Right lung (tissue), 5 donors: ENCODE data around the gene CTIF. TPM values are rescaled to one million over a fixed set of nuclear protein-coding genes. Genes with fewer than 3 reads are reported as not detected.

Experiments
- DNase-seq, 2 donors: peaks; one replicate each; pipeline ENCODE4 v3.0.0-alpha.2; 2013
- polyA plus RNA-seq, 5 donors: library from polyadenylated mRNA; unstranded; fragments of 120-200 nt; gene quantifications; one replicate each; pipeline versions ENCODE4 v1.2.1 to v1.2.3, GENCODE V29; 2013; ENCODE audit warnings: inconsistent platforms in 1 of 5, low replicate concordance in 1 of 5; ENCODE audit not compliant: insufficient read length in 5 of 5, insufficient read depth in 1 of 5

Gene CTIF
- polyA plus RNA-seq, 5 donors: 21.9 to 37.3 (median 32.3) TPM

DNA sequence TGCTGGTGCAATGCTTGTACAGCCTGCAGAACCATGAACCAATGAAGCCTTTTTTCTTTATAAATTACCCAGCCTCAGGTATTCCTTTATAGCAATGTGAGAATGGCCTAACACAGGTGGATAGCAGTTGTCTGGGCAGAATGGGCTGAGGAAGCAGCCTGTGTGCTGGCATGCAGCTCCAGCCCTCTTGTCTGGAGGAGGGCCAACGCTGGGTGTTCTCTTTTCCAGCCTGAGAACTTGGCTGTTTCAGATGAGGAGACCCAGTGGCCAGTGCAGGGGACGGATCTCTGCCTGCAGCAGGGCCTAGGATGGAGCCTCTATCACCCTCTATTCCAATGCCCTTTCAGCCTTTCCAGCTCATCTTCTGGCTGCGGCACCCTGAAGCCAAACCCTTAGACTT is 58.8 kb downstream of the CTIF start:
- DNase-seq: no peak

DNA sequence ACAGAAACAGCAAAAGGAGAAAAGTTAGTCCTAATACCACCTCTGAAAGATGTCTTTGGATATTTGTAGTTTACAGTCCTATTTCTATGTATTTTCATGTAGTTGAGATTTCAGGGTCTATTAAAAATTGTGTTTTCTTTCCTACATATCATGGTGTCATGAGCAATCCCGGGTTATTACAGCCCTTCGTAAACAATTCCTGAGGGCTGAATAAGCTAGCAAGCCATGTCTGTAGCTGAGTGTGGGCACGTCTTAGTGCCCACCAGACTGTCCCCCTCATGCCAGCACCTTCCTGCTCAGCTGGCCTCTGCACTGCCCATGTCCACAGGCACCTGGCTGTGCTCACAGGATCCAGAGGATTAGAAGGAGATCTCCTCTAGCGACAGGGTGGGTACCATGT is 60.6 kb downstream of the CTIF start:
- no peak for DNase-seq

DNA sequence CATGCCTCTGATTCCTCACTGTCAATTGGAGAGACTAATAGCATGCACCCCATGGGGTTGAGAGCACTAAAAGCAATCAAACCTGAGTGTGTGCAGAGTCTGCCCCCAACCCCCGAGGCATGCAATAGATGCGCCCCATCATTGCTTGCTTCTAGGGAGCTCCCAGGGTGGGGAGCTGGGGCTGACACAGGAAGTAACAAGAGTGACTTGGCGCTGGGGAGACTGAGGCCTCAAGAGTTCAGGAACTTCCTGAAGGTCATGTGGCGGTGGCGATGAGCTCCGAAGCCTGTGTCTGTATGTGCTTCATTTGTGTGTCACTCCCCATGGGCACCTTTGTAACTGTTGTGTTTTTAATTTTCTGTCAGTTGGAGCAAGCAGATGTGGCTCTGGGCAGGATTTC is 61.2 kb downstream of the CTIF start:
- DNase-seq: no peak

DNA sequence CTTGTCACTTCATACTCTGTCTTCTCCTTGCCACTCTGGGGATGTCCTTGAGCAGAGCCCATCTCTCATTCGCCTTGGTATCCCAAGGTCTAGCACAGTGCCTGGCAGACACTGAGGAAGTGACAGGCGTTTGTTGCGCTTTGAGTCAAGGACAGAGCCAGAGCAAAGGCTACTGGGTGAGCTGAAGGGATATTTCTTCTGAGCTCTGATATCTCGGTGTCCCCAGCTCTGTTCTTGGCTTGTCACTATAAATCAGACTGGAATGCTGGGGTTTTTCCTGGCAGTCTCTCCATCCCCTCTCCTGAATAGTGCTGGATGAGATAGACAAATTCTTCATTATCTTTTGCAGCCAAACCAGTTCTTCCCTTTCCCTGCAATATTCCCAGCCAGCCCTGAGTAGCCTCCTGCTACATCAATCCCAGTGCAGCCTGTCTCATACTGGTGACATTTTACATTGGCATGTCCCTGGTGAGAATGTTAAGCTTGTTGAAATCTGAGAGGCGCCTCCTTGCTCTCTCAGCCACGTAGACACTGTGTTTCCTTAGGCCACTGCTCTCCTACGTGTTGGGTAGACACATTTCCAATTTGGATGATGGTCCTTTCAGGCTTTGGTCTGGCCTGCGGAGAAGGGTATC is 61.7 kb downstream of the CTIF start:
- DNase-seq: no peak

DNA sequence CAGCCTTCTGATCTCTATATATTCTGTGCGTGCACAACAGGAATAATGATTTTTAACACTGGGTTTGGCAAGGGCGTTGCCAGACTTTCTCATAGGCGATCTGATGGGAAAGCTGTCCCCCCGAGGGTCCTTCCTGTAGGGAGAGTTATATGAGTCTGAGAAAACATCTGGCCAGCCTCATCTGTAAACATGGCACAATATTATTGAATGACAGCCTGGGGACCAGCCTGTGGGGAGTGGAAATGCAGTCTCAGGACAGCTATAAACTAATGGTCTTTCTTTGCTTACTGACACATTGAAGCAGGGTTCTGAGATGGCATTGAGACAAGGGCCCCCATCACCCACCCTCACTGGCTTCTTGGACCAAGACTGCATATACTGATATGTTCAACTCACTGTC is 62.5 kb downstream of the CTIF start:
- DNase-seq: no peak

DNA sequence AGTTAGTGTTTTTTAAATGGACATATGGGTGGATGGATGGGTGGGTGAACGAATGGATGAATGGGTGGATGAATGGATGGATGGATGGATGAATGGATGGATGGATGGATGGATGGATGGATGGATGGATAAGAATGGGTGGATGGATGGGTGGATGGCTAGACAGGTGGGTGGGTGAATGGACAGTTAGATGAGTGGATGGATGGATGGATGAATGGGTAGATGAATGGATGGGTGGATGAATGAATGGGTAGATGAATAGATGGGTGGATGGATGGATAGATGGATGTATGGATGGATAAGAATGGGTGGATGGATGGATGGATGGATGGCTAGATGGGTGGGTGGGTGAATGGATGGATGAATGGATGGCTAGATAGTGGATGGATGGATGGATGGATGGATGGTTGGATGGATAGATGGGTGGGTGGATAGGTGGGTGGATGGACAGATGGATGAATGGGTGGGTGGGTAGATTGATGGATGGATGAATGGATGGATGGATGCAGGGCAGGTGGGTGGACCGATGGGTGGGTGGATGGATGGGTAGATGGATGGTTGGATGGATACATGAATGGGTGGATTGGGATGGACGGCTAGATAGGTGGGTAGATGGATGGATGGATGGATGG is 64.0 kb downstream of the CTIF start:
- DNase-seq: no peak

DNA sequence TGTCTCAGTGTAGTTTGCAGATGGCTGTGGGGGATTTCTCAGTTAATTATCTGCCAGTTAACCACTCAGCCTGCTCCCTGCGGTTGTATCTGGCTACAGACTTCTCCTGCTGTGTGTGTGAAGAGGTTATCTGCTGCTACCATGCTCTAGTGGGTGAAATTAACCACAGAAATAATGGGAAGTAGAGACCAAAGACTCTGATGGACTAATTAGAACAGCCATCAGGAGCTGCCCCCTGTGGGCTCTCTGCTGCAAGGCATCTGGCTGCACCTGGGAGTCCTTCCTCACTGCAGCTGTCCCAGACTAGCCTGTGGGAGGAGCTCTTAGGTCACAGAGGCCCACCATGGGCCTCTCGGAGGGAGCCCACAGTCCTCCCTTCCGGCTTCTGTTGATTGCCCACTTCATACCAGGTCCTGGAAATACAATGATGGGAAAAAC is 66.6 kb downstream of the CTIF start:
- DNase-seq: no peak

DNA sequence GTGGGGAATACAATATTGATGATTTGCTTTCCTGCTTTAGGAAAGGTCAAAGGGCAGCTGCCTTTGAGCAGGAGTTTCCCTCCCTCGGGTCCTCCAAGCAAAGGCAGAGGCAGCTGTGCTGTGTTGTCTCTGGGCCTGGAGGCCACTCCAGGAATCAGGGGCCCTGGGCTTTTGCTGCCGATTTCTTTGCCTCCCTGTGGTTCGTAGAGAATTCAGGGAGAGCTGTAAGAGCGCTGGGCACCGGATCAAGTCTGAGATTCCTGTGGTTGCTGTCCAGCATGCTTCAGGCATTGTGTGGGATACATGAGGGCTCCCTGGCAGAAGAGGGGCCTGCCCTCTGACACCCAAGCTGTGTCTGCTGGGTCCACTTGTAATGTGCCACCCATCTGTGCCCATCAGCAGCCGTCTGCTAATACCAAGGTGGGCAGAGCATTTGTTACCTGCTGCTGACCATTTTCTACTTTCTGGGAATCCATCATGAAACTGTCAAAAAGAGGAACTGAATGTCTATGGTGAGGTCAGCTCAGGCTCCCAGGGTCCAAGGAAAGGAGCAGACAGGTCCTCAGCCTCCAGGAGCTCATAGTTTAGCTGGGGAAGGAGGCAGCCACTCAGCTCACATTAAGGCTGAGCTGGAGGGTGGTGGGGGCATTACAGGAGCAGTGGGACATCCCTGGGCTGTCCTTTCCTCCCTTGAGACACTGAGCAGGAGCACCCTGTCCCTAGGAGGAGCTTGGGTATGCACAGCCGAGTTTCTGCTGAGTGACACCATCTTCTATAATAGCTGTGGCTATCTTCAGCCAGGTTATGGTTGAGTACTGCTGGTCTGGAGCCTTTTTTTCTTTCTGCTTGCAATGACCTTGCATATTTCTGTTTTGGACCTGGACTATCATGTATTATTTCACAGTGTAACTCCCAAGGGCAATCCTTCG is 68.5 kb downstream of the CTIF start:
- DNase-seq: peak; percentile 40

DNA sequence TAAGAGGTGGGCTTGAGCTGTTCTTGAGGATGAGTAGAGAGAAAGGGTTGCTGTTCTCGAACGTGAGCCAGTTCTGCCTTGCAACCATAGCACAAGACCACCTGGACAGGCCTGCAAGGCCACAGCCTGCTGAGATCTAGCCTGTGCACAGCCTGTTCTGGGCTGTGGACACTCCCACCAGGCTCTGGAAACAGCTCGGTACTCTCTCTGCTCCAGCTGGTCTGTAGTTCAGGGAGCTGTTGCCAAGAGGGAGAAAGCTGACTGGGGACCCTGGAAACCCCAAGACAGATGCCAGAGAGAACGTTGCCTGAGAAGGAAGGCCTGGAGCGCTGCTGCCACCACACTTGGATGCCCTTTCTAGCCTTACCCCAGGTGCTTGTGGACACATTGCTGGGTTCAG is 69.8 kb downstream of the CTIF start:
- DNase-seq: no peak

DNA sequence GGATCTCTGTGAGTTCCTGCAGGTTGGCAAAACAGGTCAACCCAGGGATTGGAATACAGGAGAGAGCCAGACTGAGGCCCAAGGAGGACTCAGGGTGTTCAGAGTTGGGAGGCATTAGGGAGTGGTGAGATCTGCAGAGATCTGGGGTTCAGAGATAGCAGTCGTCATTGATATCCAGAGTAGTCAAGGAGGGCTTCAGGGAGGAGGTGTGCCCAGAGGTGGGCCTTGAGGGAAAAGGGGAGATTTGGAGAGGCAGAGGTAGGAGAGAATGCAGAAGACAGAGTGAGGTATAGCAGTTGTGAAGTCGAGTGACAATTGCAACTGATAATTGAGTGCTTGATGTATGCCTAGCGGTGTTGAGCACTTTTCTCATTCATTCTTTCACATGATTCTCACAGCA is 70.3 kb downstream of the CTIF start:
- DNase-seq: no peak

DNA sequence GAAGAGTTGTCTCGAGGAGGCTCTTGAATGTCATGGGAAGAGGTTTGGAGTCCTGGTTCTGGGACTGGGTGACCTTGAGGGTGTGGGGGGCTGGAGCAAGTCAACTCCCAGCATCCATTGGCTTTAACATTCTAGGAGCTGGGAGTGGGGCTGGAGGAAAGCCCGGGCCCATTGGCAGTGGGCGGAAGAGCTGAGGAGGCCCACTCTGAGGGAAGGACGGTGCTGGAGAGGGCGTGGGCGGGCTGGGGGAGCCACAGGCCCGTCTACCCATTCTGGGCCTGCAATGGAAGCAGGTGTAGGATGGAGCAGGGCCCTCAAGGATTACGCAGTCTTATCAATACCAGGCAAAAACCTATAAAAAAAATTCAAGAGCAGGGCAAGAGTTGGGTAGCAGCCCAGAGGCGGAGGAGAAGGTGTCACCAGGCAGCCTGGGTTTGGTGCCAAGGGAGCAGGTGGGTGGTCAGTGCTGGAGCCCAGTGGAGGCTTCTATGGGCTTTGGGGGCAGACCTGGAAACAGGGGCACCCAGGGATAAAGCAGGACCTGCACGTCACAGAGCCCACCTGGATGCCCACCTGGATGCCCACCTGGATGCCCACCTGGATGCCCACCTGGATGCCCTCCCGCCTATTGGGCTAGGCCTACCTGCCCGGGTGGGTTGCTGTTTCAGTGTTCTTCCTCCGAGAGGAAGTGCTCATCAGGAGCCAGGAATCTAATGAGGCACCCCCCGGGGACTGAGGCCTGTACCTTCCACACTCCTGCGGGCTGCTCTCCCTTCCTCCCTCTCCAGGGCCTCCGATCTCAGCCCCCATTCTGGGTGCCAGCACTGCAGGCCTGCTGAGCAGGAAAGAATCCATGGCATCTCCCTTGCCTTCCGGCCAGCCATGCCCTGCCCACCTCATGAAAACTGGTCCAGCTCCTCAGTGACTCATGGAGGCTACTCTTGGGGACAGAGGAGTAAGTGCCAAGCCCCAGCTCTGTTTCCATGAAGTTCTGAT is 71.3 kb downstream of the CTIF start:
- DNase-seq: no peak

DNA sequence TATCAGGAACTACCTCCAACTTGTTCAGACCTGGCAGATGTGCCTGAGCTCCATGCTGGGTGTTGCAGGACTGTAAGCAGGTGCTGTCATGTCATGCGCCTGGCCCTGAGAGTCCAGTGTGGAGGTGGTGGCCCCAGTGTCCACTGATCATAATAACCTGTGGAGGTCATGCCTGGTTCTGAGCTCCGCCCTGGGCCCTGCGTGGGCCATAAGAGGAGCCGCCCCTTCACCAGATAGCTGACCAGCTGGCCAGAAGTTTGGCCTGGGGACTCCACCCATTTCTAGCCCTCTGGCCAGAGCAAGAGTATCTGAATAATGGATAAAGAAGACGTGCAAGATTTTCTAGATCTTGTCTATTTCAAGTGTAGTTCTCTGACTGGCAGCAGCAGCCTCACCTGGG is 72.4 kb downstream of the CTIF start:
- no peak for DNase-seq

DNA sequence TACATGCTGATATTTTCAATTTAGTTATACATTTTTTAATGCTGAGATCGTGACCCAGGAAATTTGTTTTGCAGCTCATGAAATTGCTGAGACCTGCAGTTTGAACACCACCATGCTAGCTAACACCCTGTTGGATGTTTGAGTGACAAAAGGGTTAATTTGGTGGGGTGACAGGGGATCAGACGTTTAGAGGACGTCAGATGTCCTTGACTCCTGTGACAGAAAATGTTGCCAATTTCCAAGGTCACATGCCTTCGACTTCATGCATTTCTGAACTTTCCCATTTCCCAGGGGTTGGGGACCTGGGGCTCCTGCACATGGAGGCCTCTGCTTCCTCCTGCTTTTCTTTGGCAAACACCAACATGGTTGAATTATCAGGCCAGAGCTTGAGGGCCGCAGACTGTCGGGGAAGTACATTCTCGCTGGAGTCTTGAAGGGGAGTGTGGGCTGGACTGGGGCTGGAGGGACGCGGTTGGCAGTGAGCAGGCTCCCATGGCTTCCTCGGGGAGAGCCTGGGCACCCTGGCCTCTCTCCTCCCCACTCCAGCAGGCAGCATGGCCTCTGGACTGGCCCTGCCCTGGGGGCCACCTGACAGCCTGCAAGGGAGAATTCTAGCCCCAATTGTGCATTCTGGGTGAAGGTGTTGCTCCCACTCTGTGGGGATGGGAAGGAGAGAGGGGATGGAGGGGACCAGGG is 73.1 kb downstream of the CTIF start:
- no peak for DNase-seq

DNA sequence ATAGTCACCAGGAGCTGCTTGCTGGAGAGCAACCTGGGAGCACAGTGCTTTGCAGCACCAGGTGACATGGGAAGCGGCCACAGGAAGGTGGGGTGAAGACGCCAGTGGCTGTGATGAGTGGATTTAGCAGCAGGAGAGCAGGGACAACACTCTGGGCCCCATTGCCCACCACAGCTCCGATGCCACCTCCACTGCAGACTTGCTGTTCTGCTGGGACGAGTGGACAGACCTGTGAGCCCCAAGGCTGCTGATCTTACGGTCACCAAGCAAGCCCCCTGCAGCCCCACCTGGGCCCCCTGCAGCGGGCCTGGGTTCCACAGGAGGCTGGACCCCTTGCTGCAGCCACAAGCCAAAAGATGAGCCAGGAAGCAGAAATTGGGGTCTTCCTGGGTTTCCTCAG is 73.7 kb downstream of the CTIF start:
- DNase-seq: no peak

DNA sequence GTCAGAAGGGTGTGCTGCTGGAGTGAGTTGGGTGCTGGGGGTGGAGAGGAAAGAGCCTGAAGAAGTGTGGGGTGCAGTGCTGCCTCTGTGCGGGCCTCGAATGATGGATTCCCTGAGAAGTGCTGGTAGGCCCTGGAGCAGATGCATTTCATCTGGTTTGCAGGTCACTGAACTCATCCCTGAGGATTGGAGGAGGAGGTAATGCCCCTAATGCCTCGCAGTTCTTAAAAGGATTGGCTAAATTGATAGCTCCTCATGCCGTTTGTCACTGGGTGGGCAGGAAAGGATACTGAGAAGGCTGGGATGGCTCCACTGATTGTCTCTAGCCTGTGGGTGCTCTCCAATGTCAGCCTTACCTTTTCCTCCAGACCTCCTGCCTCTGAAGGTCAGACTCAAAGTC is 74.1 kb downstream of the CTIF start:
- DNase-seq: no peak

DNA sequence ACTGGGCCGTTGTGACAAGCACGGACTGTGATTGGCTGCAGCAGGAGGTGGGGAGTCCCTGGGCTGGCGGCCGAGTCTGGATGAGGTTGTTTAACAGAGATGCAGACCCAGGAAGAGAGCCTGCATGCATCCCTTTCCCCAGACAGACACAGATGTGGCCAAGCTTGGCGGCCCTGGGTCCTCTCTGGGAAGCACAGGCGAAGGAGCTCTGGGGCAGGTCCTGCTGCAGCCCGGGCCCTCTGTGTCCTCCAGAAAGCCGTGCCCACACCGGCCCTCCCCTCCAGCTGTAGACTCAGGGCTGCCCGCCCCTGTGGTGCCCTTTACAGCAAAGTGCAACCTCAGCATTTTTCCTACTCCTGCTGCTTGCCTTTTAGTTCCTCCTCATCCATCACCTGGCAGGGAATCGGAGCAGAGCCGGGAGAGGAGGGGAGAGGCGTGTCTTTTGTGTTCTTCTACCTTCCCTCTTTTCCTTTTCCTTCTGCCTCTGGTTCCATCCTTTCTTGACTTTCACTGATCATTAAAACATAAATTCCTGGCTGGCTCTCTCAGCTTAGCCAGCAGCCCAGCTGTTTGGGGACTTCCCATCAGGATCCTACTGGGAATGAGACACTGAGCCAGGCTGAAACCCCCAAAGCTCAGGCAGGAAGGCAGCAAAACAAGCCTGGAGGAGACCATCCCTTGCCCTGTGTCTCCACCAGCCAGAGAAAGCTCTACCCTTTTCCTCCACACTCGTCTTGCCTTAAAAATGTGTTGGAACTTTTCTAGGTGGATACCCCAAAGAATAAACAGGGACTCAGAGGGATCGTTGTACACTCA is 75.0 kb downstream of the CTIF start:
- DNase-seq: peak; percentile 24 to 33

DNA sequence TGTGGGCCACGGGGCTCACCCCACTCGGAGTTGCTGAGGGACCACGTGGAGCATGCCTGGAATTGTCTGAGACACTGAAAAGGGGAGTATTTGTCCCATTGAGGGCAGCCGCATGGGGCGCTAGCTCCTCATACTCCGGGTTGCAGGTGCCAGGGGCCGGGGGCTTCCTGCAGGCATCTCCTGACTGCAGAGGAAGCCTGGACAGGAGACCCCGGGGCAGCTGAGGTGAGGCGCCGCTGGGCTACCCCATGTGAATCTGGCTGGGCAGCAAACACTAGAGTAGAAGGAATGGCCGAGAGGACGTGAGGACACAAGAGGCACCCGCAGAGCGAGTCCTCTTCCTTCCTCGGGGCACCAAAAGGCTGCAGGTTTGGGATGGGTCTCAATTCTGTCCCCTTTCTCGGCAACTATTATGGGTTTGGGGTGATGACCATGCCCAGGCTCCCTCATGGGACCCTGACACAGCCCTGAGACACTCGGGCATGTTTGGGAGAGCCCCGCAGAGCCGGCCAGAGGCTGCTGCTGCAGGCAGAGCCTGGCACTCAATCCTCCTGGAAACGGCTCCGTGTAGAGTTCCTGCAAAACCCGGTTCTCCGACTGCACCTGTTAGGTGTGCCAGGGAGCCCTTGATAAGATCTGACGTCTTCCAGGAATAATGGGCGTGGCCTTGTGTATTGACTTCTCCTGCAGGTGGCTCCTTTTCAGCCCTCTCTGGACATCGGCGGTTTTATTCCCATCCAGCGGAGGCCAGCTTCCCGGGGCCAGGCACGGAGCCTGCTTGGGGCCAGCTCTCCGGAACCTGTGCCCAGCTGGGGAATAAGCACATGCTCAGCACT is 77.0 kb downstream of the CTIF start:
- no peak for DNase-seq

DNA sequence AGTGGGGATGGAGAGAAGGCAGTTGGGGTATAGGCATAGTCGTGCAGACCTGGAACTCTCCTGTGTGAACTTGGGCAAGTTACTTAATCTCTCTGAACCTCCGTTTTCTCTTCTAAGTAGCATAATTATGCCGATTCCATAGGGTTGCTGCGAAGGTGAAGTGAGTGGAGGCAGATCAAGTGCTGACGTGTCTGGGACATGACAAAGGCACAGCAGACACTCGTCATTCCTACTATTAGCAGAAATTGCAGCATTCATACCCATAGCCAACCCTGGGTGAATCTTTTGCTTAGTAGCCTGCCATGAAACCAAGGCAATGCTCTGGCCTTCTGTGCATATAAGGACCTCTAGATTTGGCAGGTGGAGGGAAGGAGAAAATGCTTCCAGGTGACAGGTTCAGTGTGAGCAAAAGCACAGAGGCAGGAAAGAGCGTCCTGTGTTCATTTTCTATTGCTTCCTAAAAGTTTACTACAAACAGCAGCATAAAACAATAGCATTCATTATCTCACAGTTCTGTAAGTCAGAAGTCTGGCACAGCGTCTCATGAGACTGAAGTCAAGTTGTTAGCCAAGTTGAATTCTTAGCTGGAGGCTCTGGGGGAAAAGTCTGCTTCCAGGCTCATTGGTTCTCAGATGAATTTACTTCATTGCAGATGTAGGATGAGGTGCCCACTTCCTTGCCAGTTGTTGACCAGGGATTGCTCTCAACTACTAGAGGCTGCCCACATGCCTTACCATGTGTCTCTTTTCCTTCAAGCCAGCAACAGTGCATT is 77.8 kb downstream of the CTIF start:
- DNase-seq: peak in 1 of 2 donors; percentile 62
